Fibroblast of skin of right quadriceps (primary cell): ENCODE measurements around the gene BRSK1.

ENCODE experiments used
- DNase-seq: peaks from one replicate; pipeline ENCODE4 v3.0.0-alpha.2; 2013

The BRSK1 gene

DNA sequence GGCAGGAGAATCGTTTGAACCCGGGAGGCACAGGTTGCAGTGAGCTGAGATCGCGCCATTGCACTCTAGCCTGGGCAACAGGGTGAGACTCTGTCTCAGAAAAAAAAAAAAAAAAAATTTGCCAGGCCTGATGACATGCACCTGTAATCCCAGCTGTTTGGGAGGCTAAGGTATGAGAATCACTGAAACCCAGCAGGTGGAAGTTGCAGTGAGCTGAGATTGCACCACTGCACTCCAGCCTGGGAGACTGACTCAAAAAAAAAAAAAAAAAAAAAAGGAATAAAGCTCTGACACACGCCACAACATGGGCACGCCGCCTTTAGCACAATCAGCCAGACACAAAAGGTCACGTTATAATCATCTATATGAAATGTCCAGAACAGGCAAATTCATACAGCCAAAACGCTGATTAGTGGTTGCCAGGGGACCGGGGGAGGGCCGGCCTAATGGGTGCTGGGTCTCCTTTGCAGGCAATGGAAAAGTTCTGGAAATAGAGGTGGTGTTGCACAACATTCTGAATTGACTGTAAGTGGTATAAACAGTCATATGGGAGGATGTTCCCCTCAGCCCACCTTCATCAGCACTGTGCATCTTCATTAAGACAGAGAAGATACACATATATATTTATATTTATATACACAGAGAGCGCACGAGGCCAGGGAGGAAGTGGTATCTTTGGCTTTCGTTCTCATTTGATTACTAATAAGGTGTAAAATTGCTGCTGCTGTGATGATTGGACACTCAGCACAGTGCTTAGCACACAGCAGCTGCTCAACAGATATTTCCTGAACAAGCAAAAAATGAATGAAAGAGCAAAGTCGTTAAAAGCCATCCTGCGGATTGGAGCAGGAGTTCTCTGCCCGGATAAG, 7.7 kb upstream of the BRSK1 start:
- DNase-seq: no peak

DNA sequence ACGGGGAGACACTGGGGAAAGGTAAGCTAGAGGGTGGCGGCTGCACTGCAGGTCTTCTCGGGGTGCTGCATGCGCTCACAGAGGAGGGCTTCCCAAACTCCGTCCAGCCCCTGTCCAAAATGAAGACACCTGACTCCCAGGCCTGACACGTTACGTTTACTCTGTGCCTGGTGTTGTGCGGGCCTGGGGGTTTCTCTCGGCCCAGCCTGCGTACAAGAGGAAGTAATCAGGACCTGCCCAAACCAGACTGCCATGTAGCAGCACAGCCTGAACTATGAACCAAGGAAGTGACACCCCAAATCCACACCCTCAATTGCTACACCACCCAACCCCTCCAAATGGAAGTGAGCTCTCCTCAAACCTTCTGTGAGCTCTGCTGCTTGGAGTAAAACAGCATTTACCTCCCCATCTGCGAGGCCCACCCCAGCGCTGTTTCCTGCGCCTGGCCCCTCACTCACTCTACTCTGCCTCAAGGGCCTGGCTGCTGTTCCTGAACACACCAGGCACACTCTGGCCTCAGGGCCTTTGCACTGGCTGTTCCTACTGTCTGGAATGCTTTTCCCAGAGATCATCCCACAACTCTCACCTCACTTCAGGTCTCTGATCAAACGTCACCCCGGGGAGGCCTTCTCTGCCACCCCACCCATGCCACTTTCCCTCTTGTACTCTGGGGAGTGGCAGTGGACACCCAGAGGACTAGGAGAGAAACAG, 6.9 kb upstream of the BRSK1 start:
- DNase-seq: no peak

DNA sequence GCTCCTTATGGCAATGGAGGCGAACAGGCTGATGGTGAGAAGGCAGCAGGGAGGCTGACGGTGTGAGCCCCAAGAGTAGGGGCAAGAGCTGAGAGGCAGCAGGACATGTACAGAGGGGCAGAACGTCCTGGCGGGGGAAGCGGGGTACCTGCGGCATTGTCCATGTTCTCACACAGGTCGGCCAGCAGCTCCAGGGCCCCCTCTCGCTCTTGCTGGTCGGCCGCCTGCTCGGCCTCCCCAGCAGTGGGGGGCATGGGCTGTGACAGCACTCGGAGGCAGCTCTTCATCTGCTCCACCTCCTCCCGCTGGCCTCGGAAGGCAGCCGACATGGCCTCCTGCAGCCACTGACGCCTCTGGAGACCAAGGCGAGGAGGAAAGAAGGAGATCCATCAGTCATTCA, 6.3 kb upstream of the BRSK1 start:
- DNase-seq: no peak

DNA sequence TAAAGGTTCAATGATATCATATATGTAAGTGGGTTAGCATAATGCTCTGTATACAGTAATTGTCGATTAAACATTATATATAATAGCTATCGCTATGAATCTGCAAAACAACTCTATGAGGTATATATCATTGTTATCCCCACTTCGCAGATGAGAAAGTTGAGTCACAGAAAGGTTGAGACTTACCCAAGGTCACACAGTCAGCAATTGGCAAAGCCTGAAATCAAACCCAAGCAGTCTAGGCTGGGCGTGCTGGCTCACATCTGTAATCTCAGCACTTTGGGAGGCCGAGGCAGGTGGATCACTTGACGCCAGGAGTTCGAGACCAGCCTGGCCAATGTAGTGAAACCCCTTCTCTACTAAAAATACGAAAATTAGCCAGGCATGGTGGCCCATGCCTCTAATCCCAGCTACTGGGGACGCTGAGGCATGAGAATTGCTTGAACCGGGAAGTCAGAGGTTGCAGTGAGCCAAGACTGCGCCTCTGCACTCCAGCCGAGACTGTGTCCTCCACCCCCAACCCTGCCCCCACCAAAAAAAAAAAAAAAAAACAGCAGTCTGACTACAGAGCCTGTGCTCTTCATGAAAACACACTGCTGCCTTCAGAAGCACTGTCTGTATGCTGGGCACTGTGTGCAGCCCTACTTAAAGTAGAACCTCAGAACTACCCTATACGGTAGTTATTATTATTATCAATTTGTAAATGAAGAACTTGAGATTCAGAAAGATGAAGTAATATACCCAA, 5.2 kb upstream of the BRSK1 start:
- DNase-seq: no peak

DNA sequence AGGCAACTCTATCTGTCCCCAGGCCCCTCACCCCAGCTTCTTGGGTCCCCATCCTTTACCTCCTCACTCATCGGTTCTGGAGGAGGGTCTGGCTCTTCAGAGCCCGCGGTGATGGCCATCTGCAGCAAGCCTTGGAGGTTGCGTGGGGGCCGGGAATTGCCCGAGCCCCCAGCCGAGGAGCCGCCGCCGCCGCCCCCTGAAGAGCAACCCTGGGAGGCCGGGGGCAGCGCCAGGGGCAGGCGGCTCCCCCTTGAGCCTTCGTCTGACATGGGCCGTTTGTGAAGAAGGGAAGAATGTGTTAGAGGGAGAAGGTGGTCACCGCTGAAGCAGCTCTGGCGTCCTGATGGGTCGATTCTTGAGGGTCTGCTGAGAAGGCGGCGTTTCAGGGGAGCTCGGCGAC, 4.5 kb upstream of the BRSK1 start:
- DNase-seq: no peak

DNA sequence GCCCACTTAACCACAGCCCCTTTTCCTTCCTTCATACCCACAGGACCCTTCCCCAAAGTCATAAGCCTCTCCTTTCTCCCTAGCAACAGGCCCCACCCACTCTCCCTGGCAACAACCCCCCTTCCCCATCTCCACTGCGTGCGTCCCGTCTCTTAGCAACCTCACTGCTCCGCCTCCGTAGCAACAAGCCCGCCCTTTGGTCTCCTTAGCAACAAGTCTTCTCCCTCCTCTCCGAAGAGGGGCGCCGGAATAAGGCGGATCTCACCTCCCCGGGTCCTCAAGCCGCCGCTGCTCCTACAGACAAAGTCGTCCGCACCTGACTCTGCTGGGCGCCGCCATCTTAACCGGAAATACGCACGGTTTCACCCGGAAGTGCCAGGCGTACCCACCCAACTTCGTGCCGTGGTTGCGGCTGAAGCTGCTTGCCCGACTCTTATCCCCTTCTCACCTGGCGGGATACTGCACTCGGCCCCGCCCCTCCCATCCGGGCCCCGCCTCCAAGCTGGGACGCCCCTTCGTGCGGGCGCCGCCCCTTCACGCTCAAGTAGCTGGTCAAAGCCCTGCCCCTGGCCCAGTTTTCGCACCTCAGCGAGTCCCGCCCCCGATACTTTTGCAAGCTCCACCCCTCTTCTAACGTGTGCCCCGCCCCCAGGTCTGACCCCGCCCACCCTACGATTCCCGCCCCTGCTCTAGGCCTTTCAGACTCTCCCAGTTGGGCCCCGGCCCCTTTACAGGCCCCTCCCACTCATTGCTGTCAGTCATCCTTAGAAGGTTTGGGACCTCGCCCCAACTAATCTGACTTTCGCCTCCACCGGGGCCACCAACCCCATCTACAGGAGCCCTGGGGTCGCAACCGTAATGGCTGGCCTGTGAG, 3.8 kb upstream of the BRSK1 start, which contains the start of gene HSPBP1:
Gene HSPBP1, minus strand, starts transcription at position 341 of the 874 bp plus-strand sequence. CDS start 502 bp downstream, outside the sequence.
- DNase-seq: peak; percentile 96

DNA sequence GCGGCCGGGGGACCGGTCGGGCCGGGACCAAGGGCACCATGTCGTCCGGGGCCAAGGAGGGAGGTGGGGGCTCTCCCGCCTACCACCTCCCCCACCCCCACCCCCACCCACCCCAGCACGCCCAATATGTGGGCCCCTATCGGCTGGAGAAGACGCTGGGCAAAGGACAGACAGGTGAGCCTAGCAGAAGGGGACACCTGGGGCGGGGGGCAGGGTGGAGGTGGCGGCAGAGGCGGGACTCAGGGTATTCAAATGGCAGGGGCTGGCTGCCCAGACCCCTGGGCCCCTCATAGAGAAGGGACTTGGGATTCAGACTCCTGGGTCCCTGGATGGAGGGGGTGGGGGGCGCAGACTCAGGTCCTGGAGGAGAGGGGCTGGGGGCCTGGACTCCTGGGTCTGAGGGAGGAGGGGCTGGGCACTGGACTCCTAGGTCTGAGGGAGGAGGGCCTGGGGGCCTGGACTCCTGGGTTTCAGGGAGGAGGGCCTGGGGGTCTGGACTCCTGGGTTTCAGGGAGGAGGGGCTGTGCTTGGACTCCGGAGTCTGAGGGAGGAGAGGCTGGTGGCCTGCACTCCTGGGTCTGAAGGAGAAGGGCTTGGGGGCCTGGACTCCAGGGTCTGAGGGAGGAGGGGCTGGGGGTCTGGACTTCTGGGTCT, 735 bp downstream of the BRSK1 start:
- no peak for DNase-seq

DNA sequence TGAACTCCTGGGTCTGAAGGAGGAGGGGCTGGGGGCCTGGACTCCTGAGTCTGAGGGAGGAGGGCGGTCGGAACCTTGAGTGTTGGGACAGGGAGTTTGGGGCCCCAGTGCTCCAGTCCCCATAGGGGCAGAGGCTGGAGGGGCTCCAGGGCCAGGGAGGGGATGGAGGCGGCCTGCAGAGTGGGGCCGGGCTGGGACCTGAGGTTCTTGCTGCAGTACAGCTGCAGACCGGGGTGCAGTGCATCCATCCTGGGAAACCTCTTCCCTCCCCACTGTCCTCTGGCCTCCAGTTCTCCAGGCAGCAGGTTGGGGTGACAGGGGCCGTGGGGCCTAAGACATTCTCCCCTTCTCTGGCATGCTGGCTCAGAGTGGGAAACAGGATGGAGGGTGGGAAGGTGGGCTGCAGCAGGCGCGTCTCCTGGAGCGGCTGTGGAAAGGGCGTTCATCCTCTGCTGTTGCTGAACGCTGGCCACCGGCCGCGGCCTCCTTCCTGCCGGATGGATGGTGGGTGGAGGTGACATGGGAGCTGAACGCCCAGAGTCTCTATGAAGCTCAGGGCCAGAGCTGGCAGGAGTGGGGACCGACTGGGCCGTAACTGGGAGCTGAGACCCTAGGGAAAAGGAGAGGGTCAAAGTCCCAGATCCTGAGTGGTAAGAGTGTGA, 1.6 kb downstream of the BRSK1 start:
- DNase-seq: no peak

DNA sequence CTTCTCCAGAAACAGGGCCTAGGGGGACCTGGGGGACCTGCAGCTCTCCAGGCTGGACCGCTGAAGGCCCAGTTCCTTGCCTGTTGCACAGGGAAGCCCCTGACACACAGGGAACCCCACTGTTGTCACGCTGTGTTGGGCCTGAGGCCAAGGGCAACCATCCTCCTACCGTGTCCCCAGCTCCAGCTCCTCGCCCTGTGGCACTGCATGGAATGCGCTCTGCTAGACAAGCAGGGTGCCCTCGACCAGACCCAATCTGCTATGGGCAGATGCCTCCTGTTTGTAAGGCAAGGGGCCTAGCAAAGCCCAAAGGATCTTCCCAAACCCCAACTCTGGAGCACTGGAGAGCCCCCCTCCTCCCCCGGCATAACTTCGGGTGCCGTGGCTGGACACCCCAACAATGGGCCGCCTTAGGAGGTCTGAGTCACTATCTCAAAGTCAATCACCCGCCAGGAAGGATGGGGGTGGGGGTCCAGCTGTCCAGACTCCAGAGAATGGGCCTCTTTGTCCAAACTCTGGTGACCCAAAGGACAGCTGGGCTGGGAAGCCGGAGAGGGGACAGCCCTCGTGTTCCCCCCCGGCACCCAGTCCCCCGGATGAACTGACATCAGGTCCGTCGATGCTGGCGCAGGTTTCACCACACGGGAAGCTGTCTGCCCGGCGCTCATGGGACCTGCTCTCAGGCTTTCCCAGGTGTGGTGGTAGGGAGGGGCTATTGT, 3.7 kb downstream of the BRSK1 start:
- no peak for DNase-seq

DNA sequence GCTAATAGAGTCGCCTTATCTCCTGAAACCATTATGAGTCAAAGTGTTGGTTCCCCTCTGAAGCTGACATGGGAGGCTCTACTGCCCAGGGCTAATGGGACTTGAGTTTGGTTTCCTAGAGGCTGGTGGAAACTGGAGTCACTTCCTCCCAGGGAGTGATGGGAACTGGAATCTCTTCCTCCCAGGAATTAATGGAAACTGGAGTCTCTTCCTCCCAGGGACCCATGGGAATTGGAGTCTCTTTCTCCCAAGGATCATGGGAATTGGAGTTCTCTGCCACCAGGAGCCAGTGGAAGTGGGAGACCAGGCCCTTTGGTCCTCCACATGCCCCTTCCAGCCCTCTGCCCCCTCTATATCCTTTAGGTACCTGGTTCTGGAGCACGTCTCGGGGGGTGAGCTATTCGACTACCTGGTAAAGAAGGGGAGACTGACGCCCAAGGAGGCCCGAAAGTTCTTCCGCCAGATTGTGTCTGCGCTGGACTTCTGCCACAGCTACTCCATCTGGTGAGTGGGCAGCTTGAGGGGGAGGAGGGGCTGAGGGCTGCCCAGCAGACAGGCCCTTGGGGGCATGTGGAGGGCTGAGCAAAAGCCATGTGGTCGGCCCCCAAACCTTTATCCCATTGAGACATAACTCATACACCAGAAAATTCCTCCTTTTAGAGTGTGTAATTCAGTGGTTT, 5.5 kb downstream of the BRSK1 start:
- DNase-seq: no peak

DNA sequence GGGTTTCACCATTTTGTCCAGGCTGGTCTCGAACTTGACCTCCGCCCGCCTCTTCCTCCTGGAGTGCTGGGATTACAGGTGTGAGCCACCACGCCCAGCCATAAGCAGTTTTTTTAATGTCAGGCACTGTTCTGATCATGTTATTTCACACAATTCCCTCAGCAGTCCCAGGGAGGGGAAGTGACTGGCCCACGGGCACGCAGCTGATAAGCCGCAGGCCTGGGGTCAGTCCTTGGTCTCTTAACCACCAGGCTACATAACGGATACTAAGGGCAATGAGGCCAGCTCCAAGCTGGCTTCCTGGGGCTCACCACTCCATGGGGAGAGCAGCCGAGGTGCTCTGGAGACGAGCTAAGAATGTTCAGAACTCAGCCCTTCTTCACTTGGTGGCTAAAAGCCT, 13.5 kb downstream of the BRSK1 start:
- DNase-seq: no peak

DNA sequence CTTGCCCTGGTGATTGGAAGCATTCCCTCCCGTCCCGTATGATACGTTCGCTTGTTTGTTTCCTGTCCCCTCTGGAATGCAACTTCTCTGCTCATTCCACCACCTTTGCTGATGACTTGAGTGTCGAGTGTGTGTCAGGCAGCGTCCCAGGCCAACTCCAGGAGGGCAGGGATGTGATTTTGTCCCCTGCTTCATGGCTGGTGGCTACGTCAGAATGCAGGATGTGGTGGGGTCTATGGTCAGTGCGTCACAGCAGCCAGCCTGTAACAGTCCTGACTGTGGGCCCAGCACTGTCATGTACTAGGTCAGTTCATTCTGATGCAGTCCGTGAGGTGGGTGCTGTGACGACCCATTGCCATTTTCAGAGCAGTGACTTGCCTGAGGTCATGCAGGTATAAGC, 16.2 kb downstream of the BRSK1 start:
- DNase-seq: no peak

DNA sequence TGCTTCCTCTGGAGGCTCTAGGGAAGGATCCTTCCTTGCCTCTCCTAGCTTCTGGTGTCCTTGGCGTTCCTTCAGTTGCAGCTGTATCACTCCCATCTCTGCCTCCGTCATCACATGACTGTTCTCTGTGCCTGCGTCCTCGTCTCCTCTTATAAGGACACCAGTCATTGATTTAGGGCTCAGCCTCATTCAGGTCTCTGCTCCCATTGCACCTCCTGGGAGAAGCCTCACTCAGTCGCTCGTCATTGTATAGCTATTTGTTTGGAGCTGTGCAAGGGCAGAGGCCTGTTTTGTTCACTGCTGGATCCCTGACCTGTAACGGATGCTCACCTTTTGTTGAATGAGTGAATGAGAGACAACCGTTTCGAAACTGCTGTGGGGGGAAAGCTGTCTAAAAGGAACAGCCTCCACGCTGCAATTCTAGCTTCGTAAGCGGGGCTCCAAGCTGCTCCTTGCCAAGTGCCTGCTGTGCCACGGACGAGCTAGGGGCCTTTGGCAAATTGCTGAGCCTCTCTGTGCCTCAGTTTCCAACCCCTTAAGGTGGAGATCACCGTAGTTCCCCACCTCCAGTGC, 17.2 kb downstream of the BRSK1 start:
- no peak for DNase-seq

DNA sequence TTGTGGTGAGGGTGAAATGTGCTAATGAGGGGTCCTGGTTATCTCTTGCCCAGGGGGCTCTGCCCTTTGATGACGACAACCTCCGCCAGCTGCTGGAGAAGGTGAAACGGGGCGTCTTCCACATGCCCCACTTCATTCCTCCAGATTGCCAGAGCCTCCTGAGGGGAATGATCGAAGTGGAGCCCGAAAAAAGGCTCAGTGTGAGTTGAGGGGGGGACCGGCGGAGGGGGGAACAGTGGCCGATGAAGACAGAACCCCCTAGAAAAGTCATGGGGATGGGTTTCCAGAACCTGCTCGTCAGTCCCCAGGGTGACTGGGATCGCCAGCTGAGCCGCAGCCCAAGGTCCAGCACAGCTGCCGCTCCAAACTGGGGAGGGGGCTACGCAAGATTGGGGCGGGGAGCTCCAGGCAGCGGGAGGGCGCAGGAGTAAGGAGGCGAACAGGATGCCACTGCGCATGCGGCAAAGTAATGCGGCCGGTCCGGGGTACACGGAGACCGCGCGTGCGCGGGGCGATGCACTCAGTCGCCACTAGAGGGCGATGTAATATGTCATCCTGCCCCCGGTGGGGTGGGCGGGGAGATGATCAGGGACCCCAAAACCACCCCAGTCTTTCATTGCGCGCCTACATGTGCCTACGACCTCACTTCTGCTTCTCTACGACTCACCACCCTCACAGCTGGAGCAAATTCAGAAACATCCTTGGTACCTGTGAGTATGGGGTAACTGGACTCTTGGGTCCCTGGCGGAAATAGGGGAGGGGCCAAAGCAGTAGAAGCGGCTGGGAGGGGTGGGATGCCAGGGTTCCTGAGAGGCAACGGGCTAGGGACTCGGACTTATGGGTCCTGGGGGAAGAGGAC, 17.9 kb downstream of the BRSK1 start:
- peak; percentile 68 for DNase-seq

DNA sequence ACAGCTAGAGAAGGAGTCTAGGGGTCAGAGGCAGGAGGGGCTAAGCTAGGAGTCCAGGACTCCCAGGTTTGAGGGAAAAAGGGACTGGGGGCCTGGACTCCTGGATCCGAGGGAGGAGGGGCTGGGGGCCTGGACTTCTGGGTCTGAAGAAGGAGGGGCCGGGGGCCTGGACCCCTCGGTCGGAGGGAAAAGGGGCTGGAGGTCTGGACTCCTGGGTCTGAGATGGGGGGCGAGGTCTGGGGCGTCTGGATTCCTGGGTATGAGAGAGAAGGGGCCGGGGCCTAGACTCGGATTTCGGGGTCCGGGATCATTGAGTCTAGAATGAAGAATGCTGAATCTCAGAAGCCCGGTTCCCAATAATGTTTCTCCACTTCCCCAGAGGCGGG, 18.5 kb downstream of the BRSK1 start:
- DNase-seq: no peak

DNA sequence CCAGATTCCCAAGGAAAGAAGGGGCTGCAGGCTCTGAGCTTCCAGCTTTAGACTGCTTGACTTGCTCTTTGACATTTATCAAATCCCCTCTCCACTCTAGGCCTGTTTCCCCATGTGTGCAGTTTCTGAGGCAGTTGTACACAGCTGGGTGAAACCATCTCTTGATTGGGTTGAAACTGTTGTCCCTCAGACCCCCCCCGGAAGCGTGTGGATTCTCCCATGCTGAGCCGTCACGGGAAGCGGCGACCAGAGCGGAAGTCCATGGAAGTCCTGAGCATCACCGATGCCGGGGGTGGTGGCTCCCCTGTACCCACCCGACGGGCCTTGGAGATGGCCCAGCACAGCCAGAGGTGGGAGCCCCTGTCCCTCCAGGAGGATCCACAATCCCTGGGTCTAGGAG, 19.7 kb downstream of the BRSK1 start:
- DNase-seq: no peak

DNA sequence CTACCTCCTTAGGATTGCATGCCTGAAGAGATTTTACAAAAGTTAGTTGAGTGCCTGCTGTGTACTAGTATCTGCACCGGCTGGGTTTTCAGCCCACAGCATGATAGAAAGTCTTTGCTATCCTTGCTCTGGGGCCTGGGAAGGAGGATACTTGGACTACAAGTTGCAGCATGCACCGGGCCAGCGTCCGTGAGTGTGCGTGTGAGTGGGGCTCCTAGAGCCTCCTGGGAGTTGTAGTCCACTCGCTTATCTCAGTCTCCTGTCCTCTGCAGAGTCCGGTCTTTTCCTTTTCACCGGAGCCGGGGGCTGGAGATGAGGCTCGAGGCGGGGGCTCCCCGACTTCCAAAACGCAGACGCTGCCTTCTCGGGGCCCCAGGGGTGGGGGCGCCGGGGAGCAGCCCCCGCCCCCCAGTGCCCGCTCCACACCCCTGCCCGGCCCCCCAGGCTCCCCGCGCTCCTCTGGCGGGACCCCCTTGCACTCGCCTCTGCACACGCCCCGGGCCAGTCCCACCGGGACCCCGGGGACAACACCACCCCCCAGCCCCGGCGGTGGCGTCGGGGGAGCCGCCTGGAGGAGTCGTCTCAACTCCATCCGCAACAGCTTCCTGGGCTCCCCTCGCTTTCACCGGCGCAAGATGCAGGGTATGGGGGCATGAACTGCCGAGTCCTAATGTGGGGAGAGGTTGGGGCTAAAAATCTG, 20.6 kb downstream of the BRSK1 start:
- DNase-seq: no peak

DNA sequence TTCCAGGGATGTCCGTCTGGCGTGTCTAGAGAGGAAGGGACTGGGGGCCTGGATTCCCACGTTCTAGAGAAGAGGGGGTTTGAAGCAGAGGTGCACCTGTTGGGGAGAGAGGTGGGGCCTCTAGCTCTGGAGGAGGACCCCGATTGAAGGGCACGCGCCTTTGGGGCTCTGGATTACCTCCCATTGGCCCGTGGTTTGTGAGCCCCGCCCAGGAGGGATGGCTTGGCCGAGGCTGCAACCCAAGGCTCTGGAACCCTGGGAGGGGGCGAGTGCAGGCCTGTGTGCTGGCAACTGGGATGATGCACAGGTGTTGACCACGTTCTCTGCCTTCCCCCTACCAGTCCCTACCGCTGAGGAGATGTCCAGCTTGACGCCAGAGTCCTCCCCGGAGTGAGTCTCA, 21.2 kb downstream of the BRSK1 start:
- DNase-seq: no peak
